Endodermal cell (in vitro differentiated cells): Measurements from ENCODE around the gene HMGXB3. TPM values are rescaled to one million over a fixed set of nuclear protein-coding genes. Genes with fewer than 3 reads are reported as not detected.
A peak's percentile ranks its signal among the peaks of the same experiment; 100 is the strongest.

Experiments
- DNase-seq: peaks from one replicate; pipeline ENCODE4 v3.0.0-alpha.2; 2017
- H3K27ac ChIP-seq: 2 replicates; pipeline ENCODE4 v1.5.1; 2013; ENCODE audit warnings: mild to moderate bottlenecking, low read depth, low read length, moderate library complexity
- H3K27me3 ChIP-seq: 2 replicates; pipeline ENCODE4 v1.6.1; 2013; ENCODE audit warnings: mild to moderate bottlenecking, low read length, moderate library complexity; ENCODE audit not compliant: insufficient read depth, control insufficient read depth, poor library complexity, severe bottlenecking
- H3K36me3 ChIP-seq: 2 replicates; pipeline ENCODE4 v1.7.0; 2013; ENCODE audit warnings: mild to moderate bottlenecking, low read length, moderate library complexity; ENCODE audit not compliant: control insufficient read depth, insufficient read depth
- H3K4me1 ChIP-seq: one replicate; pipeline ENCODE4 v1.7.0; 2013; ENCODE audit warnings: low read length; ENCODE audit not compliant: control insufficient read depth, insufficient read depth
- H3K4me3 ChIP-seq: 2 replicates; pipeline ENCODE4 v1.5.1; 2013; ENCODE audit warnings: mild to moderate bottlenecking, low read length, moderate library complexity
- H3K9ac ChIP-seq: 2 replicates; pipeline ENCODE4 v1.6.1; 2013; ENCODE audit warnings: mild to moderate bottlenecking, low read length, moderate library complexity; ENCODE audit not compliant: poor library complexity, severe bottlenecking; ENCODE audit errors: extremely low read depth
- H3K9me3 ChIP-seq: 2 replicates; pipeline ENCODE4 v1.6.1; 2013; ENCODE audit warnings: mild to moderate bottlenecking, low read length, moderate library complexity; ENCODE audit not compliant: control insufficient read depth
- H3K27ac Mint-ChIP-seq: 2 replicates; pipeline ENCODE4 v1.8.0; 2020; ENCODE audit warnings: mixed read lengths
- H3K27me3 Mint-ChIP-seq: 2 replicates; pipeline ENCODE4 v1.8.0; 2021; ENCODE audit warnings: mild to moderate bottlenecking, mixed read lengths; ENCODE audit not compliant: insufficient read depth
- H3K36me3 Mint-ChIP-seq: 2 replicates; pipeline ENCODE4 v1.8.0; 2020; ENCODE audit warnings: low read depth, mixed read lengths
- H3K4me1 Mint-ChIP-seq: 2 replicates; pipeline ENCODE4 v1.8.0; 2020; ENCODE audit warnings: mixed read lengths
- H3K4me3 Mint-ChIP-seq: 2 replicates; pipeline ENCODE4 v1.8.0; 2020; ENCODE audit warnings: mild to moderate bottlenecking, moderate library complexity, mixed read lengths
- H3K9me3 Mint-ChIP-seq: 2 replicates; pipeline ENCODE4 v1.8.0; 2020; ENCODE audit warnings: mild to moderate bottlenecking, mixed read lengths
- CTCF ChIP-seq: fragments of 200-600 bp; sonication (generic); conservative IDR thresholded peaks from 2 replicates; pipeline ENCODE4 v1.5.0; 2021; ENCODE audit warnings: antibody characterized with exemption, mild to moderate bottlenecking
- WGBS, 2 experiments: methylation state at CpG; one replicate each; pipeline versions ENCODE4 v1.1.5 to v1.1.7; 2013; ENCODE audit warnings: missing lambda C conversion rate in 2 of 2, mixed read lengths in 1 of 2; ENCODE audit not compliant: insufficient coverage in 1 of 2, insufficient read length in 1 of 2; 5-methylcytosine and 5-hydroxymethylcytosine counted together
- total RNA-seq, 2 donors: library from RNA; stranded (reverse); fragmentation: NEBNext Ultra II Directional in 1 of 2; extraction: Animal tissue kit (Norgen Biotek cat#: 25700) in 1 of 2; gene quantifications; 2 replicates in 1 of 2; 3 replicates in 1 of 2; pipeline ENCODE4 v1.2.1, GENCODE V29; 2021

The HMGXB3 gene
- total RNA-seq, 2 donors from 2014 or later, result 41.0 to 43.5 TPM

DNA sequence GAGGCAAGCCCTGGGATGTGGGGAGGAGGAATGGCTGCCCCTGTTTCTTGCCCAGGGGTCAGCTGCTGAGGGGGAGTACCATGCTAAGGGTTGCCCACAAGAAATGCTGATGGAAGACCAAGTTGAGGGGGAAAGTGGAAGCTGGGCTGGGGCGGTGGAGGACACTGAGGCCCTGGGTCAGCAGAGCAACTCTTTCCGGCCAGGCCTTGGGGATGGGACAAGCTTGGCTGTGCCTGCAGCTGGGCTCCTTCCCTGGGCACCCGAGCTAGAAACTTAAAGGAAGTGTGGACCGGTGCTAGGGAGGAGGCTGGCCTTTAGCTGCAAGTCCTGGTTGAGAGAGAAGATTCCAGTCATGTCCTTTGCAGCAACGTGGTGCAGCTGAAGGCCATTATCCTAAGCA is 63.1 kb downstream of the HMGXB3 start:
- no peaks in the 10 kb centered on the region for H3K36me3 Mint-ChIP-seq
- Histone ChIP-seq H3K27ac (no peak overlapping the region), H3K9ac (no peak overlapping the region), H3K4me3 (no peak overlapping the region), H3K9me3 (no peaks in the 10 kb centered on the region), H3K27me3 (no peaks in the 10 kb centered on the region), H3K4me1 (no peaks in the 10 kb centered on the region), H3K36me3 (no peaks in the 10 kb centered on the region)
- H3K9me3 Mint-ChIP-seq, result no peaks in the 10 kb centered on the region
- H3K27me3 Mint-ChIP-seq, result peaks cover 16% of the 10 kb centered on the region
- no peak for DNase-seq
- no peaks in the 10 kb centered on the region for H3K4me1 Mint-ChIP-seq
- no peak overlapping the region for H3K4me3 Mint-ChIP-seq
- H3K27ac Mint-ChIP-seq, result no peak overlapping the region
- 93% methylated on average over 4 to 5 of the region's 5 CpGs for WGBS, 2 experiments
- TF ChIP-seq CTCF, result no peak

- H3K4me3 Mint-ChIP-seq, result no peak overlapping the region
- H3K4me1 Mint-ChIP-seq, result no peaks in the 10 kb centered on the region
- H3K36me3 Mint-ChIP-seq, result no peaks in the 10 kb centered on the region
- Histone ChIP-seq H3K4me1 (no peaks in the 10 kb centered on the region), H3K9ac (no peak overlapping the region), H3K36me3 (no peaks in the 10 kb centered on the region), H3K4me3 (no peak overlapping the region), H3K27ac (no peak overlapping the region), H3K9me3 (no peaks in the 10 kb centered on the region), H3K27me3 (no peaks in the 10 kb centered on the region)
- no peak for DNase-seq
- H3K27me3 Mint-ChIP-seq, result peaks cover 11% of the 10 kb centered on the region
- no peak for TF ChIP-seq CTCF
- 92% methylated on average over 3 to 7 of the region's 7 CpGs for WGBS, 2 experiments
- no peak overlapping the region for H3K27ac Mint-ChIP-seq
- no peaks in the 10 kb centered on the region for H3K9me3 Mint-ChIP-seq
Observed at GRCh38 chr5:150064681-150065220, 64.2 kb downstream of the HMGXB3 start.

GRCh38 chr5:150065346-150065745 is 64.8 kb downstream of the HMGXB3 start:
- 82% methylated on average over 6 of the region's 6 CpGs; no CpG with 5 or more reads in 1 of the 2 experiments for WGBS, 2 experiments
- no peak overlapping the region for H3K9ac ChIP-seq
- no peaks in the 10 kb centered on the region for H3K4me1 ChIP-seq
- H3K27ac Mint-ChIP-seq, result no peak overlapping the region
- peak; percentile 22 for TF ChIP-seq CTCF
- no peaks in the 10 kb centered on the region for H3K9me3 ChIP-seq
- peak; percentile 61 for DNase-seq
- peaks cover 8% of the 10 kb centered on the region for H3K27me3 Mint-ChIP-seq
- H3K4me3 Mint-ChIP-seq, result no peak overlapping the region
- H3K4me1 Mint-ChIP-seq, result no peaks in the 10 kb centered on the region
- no peaks in the 10 kb centered on the region for H3K36me3 Mint-ChIP-seq
- H3K36me3 ChIP-seq, result no peaks in the 10 kb centered on the region
- H3K27me3 ChIP-seq, result no peaks in the 10 kb centered on the region
- H3K4me3 ChIP-seq, result no peak overlapping the region
- H3K27ac ChIP-seq, result no peak overlapping the region
- no peaks in the 10 kb centered on the region for H3K9me3 Mint-ChIP-seq
